LNCaP clone FGC (cell line): ENCODE results near the gene LGR5.

ENCODE experiments used
- DNase-seq: peaks from one replicate; pipeline ENCODE4 v3.0.0-alpha.2; 2011; ENCODE audit warnings: low read depth
- H3K4me3 ChIP-seq: 2 replicates; pipeline ENCODE4 v1.5.1; 2011; ENCODE audit warnings: mild to moderate bottlenecking, low read depth, low read length, control low read depth
- TF ChIP-seq, protein P1 (sequence below): IDR thresholded peaks from 2 replicates; pipeline ENCODE4 v1.5.1; 2012; ENCODE audit warnings: mild to moderate bottlenecking; ENCODE audit not compliant: control insufficient read depth, insufficient read depth; ENCODE audit errors: extremely low read depth

LGR5 gene

DNA sequence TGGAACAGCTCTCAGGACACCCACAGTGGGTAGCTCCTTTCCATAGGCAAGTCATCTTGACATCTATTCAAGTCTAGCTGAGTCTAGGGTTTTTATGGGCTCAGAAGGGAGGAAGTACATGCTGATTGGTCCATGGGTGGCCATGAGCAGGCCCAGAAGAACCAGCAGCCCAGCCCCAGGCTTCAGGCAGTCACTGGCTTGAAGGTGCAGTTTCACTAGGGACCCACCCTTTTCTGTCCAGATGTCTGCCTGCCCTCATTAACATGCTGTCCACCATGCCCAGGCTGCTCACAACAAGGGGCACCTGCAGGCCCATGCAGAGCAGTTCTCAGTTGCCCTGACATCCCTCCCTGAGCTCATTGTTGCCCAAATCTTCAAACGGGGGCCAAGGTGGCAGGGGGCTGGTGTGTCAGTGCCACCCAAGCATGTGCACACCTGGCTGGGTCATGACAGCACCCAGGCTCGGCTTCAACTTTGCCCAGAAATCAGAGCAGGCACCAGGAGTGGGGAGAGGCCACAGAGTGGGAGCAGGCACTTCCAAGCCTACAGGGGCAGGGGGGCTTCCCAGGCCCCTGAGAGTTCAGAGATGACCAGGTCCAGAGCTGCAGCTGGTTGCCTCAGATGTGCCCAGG lies 18.7 kb upstream of the LGR5 start:
- TF ChIP-seq, protein P1, sequence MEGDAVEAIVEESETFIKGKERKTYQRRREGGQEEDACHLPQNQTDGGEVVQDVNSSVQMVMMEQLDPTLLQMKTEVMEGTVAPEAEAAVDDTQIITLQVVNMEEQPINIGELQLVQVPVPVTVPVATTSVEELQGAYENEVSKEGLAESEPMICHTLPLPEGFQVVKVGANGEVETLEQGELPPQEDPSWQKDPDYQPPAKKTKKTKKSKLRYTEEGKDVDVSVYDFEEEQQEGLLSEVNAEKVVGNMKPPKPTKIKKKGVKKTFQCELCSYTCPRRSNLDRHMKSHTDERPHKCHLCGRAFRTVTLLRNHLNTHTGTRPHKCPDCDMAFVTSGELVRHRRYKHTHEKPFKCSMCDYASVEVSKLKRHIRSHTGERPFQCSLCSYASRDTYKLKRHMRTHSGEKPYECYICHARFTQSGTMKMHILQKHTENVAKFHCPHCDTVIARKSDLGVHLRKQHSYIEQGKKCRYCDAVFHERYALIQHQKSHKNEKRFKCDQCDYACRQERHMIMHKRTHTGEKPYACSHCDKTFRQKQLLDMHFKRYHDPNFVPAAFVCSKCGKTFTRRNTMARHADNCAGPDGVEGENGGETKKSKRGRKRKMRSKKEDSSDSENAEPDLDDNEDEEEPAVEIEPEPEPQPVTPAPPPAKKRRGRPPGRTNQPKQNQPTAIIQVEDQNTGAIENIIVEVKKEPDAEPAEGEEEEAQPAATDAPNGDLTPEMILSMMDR = no peak
- no peak for DNase-seq
- no peak overlapping the region for H3K4me3 ChIP-seq

DNA sequence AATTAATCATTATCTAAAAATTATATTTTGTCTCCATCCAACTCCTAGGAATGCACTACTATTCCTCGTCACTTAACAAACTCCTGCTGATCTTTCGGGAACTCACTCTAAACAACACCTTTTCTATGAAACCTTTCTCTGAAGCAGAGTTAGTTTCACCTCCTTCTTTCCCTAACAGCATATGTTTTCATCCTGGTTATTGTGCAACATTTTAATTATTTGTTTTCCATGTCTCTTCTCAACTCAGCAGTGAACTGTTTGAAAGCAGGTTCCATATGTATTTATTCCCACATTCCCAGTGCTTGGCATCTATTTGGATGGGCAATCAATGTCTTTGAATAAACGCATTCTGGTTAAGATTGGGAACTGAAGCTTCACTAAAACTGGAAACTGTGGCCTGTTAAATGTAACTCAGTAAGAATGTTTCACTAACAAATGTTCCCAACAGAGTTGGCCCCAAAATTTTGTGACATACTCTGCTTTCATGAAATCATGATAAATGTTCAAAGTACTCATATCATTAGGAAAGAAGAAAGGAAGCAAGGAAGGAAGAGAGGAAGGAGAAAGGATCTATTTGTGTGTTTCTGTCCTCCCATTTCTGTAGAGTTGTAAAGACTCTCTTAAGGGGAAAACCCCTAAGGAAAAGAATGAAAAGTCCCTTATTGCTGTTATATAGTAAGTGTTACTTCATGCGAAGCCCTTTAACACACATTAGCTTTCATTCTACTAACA lies 13.9 kb upstream of the LGR5 start:
- DNase-seq = no peak
- no peak overlapping the region for H3K4me3 ChIP-seq
- TF ChIP-seq, protein P1 = no peak

DNA sequence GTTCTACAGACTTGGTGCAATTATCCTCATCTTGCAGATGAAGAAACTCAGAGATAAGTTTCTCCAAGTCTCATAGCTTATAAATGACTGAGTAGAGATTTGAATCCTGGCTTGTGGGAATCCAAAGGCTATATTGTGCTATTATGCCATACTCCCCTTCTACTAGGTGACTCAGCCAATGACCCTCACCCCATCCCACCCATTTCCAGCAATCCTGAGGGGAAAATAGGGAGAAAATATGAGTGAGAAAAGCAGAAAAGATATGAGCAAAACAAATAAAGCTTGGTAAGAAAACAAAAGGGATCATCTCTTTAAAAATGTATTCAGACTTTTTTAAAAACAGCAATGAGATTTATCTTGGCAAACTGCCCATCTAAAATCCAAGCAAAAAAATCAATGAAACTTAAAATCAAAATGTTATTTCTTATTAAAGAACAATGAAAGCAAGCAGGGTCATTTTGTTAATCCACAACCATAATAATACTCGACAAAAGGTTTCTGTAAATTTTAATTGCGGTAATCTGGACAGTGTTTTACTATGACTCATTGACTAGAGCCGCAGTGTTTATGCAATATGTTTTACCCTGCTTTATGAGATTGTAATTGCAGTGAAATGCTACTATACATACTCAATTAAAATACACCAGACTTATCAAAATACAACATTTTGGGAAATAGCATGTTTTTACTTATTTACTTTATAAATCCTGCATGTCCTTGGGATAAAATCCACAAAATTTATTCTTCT lies 13.1 kb upstream of the LGR5 start:
- TF ChIP-seq, protein P1 = no peak
- no peak overlapping the region for H3K4me3 ChIP-seq
- no peak for DNase-seq

DNA sequence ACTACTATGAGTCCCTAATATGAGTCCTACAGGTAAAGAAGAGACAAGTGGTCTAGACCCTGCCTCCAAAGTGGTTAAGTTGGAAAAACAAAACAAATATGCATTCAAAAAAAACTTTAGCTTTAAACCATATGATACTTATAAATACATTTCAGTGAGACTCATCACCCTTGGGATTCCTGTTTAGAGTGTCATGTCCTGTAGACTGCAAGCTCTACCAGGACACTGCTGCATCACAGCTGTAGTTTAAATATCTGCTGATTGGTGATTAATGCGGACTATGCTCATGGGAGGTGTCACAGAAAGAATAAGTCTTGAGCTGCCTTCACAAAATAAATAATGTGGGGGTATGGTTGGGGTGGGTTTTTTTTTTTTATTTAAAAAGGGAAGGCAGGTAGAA lies 8.8 kb upstream of the LGR5 start:
- no peak overlapping the region for H3K4me3 ChIP-seq
- DNase-seq = no peak
- TF ChIP-seq, protein P1 = no peak

DNA sequence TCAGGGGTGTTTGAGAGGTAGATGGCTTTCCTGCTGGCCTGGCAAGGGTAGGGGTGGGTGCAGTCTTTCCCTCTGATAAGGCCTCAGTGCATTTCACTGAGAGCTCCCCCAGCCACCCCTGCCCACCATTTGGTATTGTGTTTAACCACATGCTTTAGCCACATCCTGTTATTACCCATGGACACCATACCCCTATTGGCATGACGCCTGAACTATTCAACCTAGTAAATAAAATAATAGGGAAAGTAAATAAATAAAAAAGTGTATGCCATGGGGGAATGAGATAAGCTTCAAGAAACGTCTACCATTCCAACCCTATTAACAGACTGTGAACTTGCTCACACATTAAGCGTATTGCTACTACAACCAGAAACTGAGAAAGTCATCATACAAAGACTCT lies 7.6 kb upstream of the LGR5 start:
- no peak for DNase-seq
- TF ChIP-seq, protein P1 = no peak
- no peak overlapping the region for H3K4me3 ChIP-seq

DNA sequence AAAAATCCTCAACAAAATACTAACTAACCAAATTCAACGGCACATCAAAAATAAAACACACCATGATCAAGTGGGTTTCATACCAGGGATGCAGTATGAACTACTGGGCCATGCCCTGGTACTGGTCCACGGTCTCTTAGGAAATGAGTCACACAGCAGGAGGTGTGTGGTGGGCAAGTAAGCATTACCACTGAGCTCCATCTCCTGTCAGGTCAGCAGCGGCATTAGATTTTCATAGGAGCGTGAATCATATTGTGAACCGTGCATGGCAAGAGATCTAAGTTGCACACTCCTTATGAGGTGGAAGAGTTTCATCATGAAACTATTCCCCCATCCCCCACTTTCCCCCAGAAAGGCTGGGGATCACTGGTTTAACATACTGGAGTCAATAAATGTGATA lies 6.7 kb upstream of the LGR5 start:
- TF ChIP-seq, protein P1 = no peak
- H3K4me3 ChIP-seq = no peak overlapping the region
- DNase-seq = no peak
